Smooth muscle cell of the coronary artery (primary cell): ENCODE data around the gene EYS. TPM values are rescaled to one million over a fixed set of nuclear protein-coding genes. Genes with fewer than 3 reads are reported as not detected.

Experiments
- total RNA-seq: library from RNA; depleted of rRNA; stranded (reverse); fragments of >200 nt; gene quantifications from 2 replicates; pipeline ENCODE4 v1.2.3, GENCODE V29; 2014; ENCODE audit warnings: low replicate concordance

EYS gene
- total RNA-seq, result under 0.01 TPM in 1 of 2 replicates, not detected in the other

GRCh38 chr6:65707126-65707826 is at the start of gene EYS:
TSS of gene EYS (minus strand) at chr6:65707226. CDS start at chr6:65495410, 211,816 bp downstream.

